ENCODE measurements around the gene TMEM63C.

DNA sequence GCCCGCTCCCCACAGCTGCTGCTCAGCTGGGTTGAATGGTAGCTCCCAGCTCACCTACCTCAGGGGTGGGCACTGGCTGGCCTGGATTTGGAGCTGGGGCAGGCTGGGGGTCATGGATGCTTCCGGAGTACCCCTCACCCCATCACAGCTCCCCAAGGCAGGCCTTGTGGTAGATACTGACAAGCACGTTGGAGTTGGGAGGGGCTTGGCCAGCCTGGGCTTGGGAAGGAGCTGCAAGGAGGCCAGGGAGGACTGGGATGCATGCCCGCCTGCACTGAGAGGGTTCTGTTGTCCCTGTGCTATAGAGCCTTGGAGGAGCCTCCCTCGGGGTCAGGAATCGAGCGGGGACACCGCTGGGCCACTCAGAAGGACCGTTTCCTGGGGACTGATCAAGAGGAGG lies 14.2 kb downstream of the TMEM63C start:
- TF ChIP-seq, protein P1, sequence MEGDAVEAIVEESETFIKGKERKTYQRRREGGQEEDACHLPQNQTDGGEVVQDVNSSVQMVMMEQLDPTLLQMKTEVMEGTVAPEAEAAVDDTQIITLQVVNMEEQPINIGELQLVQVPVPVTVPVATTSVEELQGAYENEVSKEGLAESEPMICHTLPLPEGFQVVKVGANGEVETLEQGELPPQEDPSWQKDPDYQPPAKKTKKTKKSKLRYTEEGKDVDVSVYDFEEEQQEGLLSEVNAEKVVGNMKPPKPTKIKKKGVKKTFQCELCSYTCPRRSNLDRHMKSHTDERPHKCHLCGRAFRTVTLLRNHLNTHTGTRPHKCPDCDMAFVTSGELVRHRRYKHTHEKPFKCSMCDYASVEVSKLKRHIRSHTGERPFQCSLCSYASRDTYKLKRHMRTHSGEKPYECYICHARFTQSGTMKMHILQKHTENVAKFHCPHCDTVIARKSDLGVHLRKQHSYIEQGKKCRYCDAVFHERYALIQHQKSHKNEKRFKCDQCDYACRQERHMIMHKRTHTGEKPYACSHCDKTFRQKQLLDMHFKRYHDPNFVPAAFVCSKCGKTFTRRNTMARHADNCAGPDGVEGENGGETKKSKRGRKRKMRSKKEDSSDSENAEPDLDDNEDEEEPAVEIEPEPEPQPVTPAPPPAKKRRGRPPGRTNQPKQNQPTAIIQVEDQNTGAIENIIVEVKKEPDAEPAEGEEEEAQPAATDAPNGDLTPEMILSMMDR (IDR thresholded peaks at IDR 0.05) = no peak
- TF ChIP-seq POLR2A (IDR thresholded peaks at IDR 0.05) = no peak
